Sigmoid colon (tissue), 3 donors: ENCODE results near the gene WBP2.

Source experiments
- CTCF ChIP-seq, 4 experiments: fragments of 450-650 bp in 3 of 4; fragments of 200-600 bp in 1 of 4; IDR thresholded peaks; one replicate each; pipeline ENCODE4 v1.5.1; 2016 to 2019; ENCODE audit warnings: antibody characterized with exemption in 4 of 4, mild to moderate bottlenecking in 3 of 4, moderate library complexity in 2 of 4
- POLR2A ChIP-seq, 2 donors: fragments of 450-650 bp; IDR thresholded peaks; one replicate each; pipeline ENCODE4 v1.6.1; 2016; ENCODE audit warnings: antibody characterized with exemption in 2 of 2, mild to moderate bottlenecking in 2 of 2, moderate library complexity in 2 of 2

GRCh38 chr17:75832652-75833400, 22.3 kb downstream of the WBP2 start:
- TF ChIP-seq CTCF (IDR thresholded peaks at IDR 0.05) (no peak), POLR2A (IDR thresholded peaks at IDR 0.05) (no peak)
